ENCODE measurements around the gene EFCC1. TPM values are rescaled to one million over a fixed set of nuclear protein-coding genes. Genes with fewer than 3 reads are reported as not detected.

The EFCC1 gene
- total and polyA plus RNA-seq, 2 of the 8 experiments (the other 6 are each of a cell fraction or from before 2014, with no cell fraction given), result 0.14 to 0.37 TPM

DNA sequence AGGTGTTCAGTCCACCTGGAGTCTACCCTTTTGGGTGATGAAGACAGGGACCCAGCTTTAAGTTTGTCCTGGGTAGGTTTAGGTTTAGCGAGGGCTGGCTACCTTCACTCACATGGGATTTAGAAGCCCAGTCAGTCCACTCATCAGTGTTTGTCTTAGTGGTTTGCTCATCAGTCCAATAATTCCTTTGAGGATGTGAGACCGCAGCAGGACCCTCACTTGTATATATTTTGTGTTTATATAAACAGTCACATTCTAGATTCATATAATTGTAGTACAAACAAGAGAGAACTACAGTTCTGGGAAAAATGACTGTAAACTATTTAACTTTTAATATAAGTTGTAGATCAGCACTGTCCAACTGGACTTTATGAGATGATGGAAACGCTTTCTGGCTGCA is 18.2 kb downstream of the EFCC1 start (continued):
- TF ChIP-seq, protein P1, sequence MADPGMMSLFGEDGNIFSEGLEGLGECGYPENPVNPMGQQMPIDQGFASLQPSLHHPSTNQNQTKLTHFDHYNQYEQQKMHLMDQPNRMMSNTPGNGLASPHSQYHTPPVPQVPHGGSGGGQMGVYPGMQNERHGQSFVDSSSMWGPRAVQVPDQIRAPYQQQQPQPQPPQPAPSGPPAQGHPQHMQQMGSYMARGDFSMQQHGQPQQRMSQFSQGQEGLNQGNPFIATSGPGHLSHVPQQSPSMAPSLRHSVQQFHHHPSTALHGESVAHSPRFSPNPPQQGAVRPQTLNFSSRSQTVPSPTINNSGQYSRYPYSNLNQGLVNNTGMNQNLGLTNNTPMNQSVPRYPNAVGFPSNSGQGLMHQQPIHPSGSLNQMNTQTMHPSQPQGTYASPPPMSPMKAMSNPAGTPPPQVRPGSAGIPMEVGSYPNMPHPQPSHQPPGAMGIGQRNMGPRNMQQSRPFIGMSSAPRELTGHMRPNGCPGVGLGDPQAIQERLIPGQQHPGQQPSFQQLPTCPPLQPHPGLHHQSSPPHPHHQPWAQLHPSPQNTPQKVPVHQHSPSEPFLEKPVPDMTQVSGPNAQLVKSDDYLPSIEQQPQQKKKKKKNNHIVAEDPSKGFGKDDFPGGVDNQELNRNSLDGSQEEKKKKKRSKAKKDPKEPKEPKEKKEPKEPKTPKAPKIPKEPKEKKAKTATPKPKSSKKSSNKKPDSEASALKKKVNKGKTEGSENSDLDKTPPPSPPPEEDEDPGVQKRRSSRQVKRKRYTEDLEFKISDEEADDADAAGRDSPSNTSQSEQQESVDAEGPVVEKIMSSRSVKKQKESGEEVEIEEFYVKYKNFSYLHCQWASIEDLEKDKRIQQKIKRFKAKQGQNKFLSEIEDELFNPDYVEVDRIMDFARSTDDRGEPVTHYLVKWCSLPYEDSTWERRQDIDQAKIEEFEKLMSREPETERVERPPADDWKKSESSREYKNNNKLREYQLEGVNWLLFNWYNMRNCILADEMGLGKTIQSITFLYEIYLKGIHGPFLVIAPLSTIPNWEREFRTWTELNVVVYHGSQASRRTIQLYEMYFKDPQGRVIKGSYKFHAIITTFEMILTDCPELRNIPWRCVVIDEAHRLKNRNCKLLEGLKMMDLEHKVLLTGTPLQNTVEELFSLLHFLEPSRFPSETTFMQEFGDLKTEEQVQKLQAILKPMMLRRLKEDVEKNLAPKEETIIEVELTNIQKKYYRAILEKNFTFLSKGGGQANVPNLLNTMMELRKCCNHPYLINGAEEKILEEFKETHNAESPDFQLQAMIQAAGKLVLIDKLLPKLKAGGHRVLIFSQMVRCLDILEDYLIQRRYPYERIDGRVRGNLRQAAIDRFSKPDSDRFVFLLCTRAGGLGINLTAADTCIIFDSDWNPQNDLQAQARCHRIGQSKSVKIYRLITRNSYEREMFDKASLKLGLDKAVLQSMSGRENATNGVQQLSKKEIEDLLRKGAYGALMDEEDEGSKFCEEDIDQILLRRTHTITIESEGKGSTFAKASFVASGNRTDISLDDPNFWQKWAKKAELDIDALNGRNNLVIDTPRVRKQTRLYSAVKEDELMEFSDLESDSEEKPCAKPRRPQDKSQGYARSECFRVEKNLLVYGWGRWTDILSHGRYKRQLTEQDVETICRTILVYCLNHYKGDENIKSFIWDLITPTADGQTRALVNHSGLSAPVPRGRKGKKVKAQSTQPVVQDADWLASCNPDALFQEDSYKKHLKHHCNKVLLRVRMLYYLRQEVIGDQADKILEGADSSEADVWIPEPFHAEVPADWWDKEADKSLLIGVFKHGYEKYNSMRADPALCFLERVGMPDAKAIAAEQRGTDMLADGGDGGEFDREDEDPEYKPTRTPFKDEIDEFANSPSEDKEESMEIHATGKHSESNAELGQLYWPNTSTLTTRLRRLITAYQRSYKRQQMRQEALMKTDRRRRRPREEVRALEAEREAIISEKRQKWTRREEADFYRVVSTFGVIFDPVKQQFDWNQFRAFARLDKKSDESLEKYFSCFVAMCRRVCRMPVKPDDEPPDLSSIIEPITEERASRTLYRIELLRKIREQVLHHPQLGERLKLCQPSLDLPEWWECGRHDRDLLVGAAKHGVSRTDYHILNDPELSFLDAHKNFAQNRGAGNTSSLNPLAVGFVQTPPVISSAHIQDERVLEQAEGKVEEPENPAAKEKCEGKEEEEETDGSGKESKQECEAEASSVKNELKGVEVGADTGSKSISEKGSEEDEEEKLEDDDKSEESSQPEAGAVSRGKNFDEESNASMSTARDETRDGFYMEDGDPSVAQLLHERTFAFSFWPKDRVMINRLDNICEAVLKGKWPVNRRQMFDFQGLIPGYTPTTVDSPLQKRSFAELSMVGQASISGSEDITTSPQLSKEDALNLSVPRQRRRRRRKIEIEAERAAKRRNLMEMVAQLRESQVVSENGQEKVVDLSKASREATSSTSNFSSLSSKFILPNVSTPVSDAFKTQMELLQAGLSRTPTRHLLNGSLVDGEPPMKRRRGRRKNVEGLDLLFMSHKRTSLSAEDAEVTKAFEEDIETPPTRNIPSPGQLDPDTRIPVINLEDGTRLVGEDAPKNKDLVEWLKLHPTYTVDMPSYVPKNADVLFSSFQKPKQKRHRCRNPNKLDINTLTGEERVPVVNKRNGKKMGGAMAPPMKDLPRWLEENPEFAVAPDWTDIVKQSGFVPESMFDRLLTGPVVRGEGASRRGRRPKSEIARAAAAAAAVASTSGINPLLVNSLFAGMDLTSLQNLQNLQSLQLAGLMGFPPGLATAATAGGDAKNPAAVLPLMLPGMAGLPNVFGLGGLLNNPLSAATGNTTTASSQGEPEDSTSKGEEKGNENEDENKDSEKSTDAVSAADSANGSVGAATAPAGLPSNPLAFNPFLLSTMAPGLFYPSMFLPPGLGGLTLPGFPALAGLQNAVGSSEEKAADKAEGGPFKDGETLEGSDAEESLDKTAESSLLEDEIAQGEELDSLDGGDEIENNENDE (IDR thresholded peaks at IDR 0.05; ENCODE audit: insufficient replicate concordance, low read length), result no peak
- no peak for TF ChIP-seq KDM4A (IDR thresholded peaks at IDR 0.05; ENCODE audit: low read depth, low read length, severe bottlenecking)
- TF ChIP-seq RNF2 (IDR thresholded peaks at IDR 0.05; ENCODE audit: borderline replicate concordance, low read depth, low read length, missing control alignments, poor library complexity, severe bottlenecking), result no peak
- no peak for TF ChIP-seq ASH2L (IDR thresholded peaks at IDR 0.05; ENCODE audit: low read length)
- no peak for TF ChIP-seq GABPA (IDR thresholded peaks at IDR 0.05; ENCODE audit: borderline replicate concordance, insufficient read depth, low read length)
- TF ChIP-seq, protein P2, sequence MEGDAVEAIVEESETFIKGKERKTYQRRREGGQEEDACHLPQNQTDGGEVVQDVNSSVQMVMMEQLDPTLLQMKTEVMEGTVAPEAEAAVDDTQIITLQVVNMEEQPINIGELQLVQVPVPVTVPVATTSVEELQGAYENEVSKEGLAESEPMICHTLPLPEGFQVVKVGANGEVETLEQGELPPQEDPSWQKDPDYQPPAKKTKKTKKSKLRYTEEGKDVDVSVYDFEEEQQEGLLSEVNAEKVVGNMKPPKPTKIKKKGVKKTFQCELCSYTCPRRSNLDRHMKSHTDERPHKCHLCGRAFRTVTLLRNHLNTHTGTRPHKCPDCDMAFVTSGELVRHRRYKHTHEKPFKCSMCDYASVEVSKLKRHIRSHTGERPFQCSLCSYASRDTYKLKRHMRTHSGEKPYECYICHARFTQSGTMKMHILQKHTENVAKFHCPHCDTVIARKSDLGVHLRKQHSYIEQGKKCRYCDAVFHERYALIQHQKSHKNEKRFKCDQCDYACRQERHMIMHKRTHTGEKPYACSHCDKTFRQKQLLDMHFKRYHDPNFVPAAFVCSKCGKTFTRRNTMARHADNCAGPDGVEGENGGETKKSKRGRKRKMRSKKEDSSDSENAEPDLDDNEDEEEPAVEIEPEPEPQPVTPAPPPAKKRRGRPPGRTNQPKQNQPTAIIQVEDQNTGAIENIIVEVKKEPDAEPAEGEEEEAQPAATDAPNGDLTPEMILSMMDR (IDR thresholded peaks at IDR 0.05; ENCODE audit: control extremely low read depth in 1 of 3, insufficient read depth in 1 of 3, low read depth in 1 of 3, low read length in 3 of 3), result no peak
- no peak for TF ChIP-seq MAFK (IDR thresholded peaks at IDR 0.05; ENCODE audit: low read depth, low read length)
- TF ChIP-seq, protein P3, sequence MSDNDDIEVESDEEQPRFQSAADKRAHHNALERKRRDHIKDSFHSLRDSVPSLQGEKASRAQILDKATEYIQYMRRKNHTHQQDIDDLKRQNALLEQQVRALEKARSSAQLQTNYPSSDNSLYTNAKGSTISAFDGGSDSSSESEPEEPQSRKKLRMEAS (IDR thresholded peaks at IDR 0.05), result no peak
